Stimulated activated CD8-positive, alpha-beta memory T cell treated with anti-CD3 and anti-CD28 coated beads, Interleukin-2, amount 100 ng/mL, for 1 hour (primary cell): ENCODE results near the gene PFN2.
A peak's percentile ranks its signal among the peaks of the same experiment; 100 is the strongest.
"Not testable (repeated sequence)": the region's sequence is repeated elsewhere in the genome, so short reads cannot be mapped to it uniquely, and the experiment has no call there.

Experiments used
- DNase-seq, 2 donors: peaks; one replicate each; pipeline ENCODE4 v3.0.0-alpha.2; 2020; ENCODE audit warnings: low read depth in 2 of 2

PFN2 gene, protein sequence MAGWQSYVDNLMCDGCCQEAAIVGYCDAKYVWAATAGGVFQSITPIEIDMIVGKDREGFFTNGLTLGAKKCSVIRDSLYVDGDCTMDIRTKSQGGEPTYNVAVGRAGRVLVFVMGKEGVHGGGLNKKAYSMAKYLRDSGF

DNA sequence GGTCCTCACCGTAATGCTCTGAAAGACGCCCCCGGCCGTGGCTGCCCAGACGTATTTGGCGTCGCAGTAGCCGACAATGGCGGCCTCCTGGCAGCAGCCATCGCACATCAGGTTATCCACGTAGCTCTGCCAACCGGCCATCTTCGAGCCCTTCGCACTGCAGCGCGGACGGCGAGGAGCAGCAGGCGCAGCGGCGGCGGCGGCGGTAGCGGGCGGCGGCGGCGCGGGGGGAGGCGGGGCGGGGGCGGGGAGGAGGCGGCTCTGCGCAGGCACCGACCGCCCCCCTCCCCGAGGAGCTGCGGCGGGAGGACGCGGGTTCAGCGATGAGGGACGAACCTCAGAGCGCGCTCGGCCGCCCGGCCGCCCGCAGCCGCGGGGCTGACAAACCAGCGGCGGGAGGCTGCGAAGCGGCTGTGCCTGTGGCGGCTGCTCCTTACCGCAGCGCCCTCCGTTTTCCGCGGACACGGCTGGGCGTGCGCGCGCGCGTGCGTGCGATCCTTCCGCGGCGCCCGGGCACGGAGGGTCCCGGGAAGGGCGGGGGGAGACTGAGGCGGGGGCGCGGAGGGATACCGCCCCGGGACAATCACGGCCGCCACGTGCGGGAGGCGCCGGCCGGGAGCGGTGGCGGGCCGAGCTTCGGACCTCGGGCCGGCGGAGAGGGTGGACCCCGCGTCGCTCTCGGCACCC is at the start of gene PFN2:
Gene PFN2 (minus strand): TSS at position 180 of the 687 bp plus-strand sequence. CDS start 39 bp downstream, at position 141.
- peak; percentile 14 to 39 for DNase-seq

DNA sequence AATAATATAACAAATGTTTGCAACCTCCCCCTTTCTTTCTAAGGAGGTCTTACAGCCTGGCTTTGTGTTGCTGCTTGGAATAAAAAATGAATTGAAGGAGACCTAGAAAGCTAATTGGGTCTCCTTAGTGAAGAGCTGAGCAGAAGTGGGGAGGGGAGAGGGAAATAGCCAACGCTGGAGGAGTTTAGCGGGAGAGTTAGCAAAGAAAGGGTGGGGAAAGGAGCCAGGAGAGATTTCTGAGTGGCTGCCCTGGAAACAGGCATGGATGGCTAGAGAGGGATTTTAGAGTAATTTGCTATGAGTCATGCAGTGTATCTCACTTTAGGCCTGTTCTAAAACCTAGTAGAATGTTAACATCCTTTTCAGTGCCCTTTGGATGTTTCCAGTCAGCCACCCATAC is 45.2 kb upstream of the PFN2 start:
- no peak for DNase-seq

DNA sequence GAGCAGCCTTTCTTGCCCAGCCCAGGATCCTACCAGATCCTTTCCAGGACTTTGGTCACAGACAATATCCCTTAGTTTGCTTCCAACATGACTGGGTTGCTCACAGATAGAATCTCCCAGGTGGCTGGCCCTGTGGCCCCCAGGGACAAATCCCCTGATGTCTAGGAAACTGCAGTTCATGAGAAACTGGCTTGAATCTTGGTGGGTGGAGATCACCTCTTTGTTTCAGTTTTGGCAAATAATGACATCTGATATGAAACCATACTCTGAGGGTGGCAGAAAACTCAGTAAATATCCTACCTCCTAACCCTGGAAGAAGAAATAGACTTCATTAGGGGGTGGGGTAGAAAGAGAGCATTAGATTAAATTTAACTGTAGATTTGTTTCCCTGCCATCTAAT is 44.1 kb upstream of the PFN2 start:
- no peak for DNase-seq

DNA sequence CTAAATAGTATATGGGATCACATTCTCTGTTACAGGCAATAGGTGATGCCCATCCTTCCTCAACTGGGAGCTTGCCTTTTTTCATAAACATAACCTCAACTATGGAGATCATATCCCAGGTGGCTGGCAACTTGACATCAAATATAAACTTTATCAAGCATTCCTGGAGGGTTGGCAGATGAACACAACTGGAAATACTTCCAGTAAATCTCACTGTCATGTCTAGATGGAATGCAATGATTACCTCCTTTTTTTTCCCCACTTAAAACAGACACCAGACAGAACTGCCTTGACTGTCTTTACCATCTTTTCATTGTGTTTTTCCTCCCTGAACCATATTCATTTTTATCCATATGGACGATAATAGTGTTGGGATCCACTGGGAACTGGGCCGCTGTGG is 43.1 kb upstream of the PFN2 start:
- no peak for DNase-seq

DNA sequence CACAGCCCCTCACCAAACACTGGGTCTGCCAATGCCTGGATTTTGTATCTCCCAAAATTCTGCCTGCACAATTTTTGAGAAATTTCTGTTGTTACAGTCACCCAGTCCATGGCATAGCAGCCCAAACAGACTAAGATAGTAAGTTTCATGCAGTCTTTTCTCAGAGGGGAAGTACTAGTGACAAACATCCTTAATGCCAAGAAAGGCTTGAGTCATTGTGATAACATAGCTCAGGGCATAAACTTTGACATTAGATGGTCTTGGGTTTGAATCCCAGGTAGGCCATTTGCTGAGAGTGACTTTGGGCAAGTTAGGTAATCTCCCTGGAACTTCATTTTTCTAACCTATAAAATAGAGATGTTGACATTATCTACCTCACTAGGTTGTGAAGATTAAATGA is 36.1 kb upstream of the PFN2 start:
- no peak for DNase-seq

DNA sequence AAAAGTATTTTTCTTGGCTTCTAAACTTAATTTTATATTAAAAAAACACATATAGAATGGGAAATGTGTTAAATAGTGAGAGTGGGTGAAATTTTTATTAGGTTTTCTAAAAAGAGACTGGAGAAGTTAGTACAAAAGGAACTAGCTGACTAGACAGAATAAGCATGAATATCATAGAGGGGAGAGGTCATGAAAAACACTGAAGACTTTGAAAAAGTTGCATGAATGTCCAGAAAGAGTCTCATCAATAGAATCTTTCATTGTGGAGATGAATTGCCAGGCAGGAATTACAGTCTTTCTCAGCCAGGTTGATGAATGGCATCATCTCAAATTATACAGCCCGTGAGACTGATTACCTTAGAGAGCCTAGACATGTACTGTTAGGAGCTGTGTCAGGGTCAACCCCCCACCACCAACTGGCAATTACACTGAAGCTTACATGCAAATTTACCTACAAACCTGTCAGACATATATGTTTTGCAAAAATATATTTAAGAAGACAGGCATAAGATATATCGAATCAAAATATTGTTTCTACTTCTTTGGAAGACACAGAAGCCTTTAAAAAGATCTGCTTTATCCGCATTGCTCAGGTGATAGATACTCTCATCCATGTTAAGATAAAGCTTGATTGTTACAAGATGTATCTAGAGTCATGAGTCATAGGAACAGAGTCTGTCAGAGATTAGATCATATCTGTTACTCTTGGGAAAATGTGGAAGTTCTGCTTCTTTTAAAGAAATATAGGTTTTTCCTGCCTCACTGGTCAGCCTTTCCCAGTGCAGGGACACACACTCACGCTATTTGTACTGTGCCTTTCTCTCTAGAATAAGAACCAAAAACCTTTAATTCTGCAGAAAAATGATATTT is 34.8 kb upstream of the PFN2 start:
- DNase-seq: no peak

DNA sequence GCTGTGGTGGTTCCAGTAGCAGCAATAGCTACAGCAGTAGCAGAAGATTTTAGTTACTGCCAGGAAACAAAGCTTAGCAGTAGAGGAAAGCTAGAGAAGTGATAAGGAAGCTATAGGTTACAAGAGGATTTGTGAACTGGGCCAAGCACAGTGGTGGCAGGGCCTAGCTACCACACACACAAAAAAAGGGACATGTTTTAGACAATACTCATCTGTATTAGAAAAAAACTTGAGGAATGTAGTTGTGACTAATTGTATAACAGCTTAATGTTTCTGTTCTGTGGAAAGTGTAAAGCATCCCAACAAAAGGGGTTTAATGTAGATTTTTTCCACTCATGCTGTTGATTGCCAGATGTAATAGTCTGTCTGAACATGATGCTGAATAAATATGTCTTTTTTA is 29.9 kb upstream of the PFN2 start:
- no peak for DNase-seq

DNA sequence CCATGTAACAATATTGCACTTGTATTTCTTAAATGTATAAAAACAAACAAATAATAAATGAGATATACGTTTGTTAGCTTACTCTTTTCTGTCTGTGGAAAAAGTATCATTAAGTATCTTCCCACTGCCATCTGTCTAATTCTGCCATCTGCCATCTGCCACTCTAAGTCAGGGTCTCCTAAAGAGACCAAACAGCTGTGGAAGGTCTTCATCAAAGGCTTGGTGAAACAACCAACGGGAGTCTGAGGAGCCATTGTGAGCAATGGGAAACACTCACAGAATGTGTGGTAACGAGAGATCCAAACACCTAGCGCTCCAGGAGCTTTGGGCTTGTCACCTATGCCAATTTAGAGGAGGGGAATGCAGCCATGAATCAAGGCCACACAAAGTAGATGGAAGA is 28.7 kb upstream of the PFN2 start:
- no peak for DNase-seq

DNA sequence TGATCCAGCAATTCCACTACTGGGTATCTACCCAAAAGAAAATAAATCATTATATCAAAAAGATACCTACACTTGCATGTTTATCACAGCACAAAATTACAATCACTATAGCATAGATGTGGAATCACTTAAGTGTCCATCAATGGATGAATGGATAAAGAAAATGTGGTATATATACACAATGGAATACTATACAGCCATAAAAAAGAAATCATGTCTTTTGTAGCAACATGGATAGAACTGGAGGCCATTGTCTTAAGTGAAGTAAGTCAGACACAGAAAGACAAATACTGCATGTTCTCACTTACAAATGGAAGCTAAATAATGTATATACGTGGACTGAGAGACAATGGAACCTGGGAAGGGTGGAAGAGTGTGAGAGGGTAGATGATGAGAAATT is 28.3 kb upstream of the PFN2 start:
- no peak for DNase-seq

DNA sequence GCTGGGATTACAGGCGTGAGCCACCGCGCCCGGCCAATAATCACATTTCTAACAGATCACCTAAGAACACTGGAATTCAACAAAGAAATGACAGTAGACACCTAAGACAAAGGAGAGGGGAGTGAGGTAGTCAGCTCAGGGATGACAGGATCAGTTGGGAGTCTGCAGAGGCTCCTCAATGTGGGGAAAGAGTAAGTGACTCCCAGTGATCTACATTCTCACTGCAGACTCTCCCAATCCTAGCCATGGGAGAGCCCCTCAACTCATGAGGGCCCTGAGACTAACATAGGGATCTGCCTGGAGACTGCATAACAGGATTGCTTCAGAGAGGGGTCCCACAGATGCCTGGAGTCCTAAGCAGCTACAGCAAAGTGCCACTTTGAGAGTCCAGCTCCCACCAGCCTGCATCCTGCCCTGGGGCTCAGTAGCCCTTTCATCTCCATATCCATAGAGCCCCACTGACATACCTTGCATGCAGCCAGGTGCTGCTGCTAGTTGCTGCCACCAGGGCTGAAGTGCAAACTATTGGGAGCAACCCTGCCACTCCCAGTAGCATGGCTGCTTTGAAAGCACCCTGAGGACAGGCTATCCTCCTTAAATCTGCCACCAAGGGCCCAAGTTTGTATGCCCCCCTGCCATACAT is 21.8 kb upstream of the PFN2 start:
- DNase-seq: no peak

DNA sequence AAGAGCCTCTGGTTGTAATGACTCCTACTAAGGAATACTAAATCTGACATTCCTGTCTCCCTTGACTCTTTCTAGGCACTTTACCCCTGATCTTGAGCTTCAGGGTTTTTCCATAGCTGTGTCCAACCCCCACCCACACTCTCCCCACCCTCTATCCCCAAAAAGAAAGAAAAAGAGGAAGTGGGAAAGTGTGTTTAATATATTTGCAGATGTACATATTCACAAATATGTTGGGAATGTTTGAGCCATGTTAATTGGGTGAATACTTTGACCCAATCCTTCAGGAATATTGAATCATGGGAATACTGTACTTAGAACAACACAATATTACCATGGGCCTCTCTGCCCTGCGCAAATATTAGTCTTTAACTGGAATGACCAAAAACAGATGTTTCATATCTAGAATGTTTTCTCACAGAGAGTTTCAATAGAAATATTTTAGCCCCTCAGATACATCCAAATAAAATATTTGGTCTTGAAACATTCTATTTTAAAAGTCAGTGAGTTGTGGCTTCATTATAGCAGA is 19.8 kb upstream of the PFN2 start:
- no peak for DNase-seq

DNA sequence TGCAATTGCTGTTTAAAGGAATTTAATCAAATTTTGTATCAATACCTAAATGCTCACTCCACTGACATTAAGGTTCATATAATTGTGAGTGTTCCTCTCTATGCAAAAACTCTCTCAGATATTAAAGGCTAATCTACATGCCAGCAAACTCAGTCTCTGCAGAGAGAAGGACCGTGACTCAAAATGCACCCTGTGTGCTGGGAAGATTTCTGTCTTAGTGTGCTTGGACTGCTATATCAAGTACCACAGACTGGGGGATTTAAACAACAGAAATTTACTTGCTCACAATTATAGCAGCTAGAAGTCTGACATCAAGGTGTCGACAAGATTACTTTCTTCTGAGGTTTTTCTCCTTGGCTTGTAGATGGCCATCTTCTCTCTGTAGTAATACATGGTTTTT is 18.6 kb upstream of the PFN2 start:
- DNase-seq: no peak

DNA sequence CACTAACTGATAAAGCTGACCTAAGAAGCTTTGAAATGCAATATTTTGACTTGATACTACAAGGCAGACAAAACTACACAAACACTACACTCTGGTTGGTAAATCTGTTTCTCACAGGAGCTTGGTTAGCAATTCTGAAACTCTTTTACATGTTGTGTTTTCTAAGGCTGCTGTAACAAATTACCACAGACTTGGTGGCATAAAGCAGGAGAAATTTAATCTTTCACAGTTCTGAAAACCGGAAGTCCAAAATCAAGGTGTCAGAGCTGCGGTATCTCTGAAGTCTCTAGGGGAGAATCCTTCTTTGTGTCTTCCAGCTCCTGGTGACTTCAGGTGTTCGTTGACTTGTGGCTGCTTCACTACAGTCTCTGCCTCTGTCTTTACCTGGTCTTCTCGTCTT is 12.9 kb upstream of the PFN2 start:
- DNase-seq: no peak

DNA sequence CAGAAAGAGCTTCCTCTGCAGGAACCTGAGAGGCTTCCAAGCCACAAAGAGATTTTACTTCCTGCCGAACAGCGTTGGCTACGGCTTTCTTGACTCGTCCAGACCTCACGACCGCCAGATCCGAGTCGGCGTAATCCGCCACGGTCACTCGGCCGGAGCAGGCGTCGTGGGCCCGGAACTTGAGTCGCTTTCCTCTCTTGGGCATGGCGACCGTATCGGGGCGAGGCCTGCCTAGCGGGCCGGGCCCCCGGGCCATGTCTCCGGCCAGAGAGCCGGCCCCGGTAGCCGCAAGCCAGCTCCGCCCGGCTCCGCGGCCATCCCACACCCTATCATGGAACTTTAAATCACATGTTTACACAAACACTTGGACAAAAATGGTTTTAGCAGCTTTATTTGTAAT is 12.4 kb upstream of the PFN2 start:
- DNase-seq: not testable (repeated sequence)

DNA sequence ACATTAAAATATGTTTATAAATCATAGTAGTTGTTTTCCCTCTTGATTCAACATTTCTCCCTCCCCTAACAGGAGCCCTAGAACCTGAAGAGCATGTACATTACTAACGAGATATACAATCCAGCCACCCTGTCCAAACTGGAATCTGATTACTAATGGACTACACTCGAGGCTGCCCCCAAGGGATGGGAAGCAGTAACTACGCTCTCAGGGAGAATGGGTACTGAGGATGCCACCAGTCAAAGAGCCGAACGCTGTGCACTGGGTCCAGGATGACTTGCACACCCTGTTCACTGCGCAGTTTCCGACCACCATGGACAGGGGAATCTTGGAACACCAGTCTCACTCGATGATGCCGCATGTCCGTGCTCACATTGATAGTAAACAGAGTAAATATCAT is 11.3 kb upstream of the PFN2 start:
- not testable (repeated sequence) for DNase-seq

DNA sequence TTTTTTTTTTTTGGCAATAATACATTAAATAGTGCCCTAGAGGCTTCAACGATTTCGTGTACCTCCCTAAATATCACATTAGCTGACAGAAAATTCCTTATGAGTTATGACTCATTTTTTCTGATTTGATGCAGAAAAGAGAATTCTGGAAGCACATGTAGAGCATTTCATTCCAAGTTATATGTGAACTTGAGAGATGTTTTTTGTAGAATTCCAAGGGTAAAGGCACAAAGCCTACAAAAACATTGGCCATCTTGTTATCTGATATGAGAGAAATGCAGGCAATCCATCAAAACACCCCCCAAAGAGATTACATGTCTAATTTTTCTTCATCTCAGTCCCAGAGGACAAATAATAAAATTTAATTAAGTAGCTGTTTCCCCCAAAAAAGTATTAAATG is 6.7 kb upstream of the PFN2 start:
- DNase-seq: no peak

DNA sequence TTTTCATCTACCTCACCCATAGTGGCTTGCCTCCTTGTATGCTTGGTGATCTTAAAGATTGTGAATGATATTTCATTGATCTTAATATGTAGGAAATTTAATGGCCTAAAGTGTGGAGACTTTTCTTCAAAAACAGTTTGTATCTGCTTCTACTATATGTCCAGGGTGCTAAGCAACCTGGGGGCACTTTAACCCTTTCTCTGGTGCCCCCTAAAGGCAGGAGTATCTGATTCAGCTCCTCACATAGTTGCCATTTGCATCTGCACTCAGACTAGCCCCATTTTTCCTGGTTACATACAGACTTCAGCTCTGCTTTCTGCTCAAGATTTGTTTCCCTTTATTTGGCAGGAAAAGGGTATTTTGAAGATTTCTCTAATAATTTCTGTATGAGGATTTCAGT is 5.2 kb upstream of the PFN2 start:
- no peak for DNase-seq

DNA sequence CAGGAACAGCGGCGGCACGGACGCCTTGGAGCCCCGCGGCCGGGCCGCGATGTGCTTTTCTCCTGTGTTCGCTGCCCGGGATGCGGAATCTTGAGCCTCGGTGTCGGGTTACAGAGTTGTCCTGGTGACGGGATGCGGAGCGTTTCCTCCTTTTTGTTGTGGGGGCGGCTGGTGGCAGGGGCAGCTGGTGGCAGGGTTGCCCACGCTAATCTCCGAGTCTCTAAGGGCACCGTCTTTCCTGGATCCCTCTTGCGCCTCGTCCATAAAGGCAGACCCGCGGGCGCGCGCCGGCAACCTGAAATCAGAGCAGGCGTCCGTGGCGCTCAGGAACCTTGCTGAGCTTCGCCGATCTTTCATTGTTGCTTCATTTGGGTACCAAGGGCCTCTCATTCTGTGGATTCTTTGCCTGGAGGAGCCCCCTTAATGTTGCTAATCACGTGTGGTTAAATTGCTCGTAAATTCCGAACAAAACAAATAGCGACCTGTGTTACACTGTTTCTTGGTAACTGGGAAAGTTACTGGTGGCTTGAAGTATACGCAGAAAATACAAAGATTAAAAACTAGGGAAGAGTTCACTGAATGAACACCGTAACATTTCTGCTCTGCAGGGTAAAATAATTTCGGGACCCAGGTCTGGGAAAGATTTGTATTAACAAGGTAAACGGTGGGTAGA is 844 bp upstream of the PFN2 start:
- peak in 1 of 2 donors; percentile 2 for DNase-seq

DNA sequence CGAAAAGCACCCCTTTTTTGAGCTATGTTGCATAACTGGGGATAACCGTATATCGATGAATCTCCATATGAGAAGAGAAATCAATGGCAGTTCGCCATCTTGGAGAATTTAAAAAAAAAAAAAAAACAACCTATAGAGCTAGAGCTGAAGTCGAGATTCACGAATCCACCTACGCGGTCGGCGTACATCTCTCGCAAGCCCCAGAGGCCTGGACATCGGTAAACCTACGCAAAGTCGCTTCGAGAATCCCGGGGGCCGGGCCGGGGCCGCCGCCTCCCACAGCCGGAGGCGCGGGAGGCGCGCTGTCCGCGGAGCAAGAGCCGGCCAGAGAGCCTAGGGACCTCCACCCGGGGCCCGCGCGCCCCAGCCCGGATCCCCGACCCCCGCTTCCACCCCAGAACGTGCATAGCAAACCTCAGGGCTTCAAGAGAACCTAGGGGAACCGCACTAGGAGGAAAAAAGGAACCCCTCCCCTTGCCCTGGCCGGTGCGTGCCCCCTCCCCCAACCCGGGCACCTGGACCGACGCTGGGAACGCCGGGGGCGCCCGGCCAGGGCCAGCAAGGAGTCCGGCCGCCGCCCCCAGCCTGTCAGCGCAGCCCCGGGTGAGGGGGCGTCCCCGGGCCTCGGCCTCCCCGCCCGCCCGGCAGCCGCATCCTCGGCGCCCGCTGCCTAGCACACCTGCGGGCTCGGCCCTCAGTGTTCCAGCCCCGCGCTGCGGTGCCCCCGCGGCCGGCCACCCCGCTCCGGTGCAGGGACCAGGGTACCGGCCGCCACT is 567 bp downstream of the PFN2 start:
- peak; percentile 53 to 62 for DNase-seq

DNA sequence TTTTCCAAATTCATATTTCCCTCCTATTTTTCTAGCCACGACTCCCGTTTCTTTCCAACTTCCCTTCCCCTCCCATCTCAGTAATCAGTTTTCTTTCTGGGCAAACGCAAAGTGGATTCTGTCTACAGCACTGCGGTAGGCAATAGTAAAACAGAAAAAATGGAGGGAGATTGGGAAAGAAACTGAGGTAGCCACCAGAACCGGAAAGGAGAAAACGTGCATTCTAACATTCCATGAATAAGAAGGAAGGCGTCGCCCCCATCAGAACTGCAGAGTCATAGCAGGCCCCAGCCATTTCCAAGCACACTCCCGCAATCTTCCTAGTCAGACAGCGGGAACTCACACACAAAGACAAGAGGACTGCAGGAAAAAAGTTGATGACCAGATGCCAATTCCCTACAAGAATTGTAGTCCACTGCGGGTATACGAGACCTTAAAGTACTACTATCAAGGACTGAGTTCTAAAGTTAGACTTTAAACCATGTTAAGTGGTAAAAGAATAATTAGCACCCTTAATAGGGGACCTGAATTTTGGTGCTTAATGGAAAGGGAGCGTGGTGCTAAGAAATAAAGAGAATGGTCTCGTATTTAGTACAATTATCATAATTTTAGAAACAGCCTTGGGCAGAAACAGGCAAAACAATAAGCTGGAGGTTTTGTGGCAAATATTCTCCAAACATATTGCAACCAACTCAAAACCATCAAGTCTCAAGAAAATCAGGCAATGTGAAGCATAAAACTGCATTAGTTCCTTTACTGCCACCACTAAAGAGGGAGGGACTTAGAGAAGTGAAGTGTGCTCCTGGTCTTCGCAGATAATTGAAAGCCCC is 1.4 kb downstream of the PFN2 start:
- no peak for DNase-seq
